DOHH2 (cell line): ENCODE data around the gene LIPC.

ENCODE experiments used
- H3F3A ChIP-seq: fragments of 200-600 bp; sonication (generic), shearing (Covaris generic); 2 replicates; pipeline ENCODE4 v1.6.0; 2016; ENCODE audit warnings: antibody characterized with exemption, mild to moderate bottlenecking; ENCODE audit not compliant: control insufficient read depth, insufficient read depth
- H3K27ac ChIP-seq: fragments of 200-600 bp; sonication (generic); 2 replicates; pipeline ENCODE4 v1.5.1; 2014; ENCODE audit warnings: low read depth, mild to moderate bottlenecking, low read length, moderate library complexity
- H3K27me3 ChIP-seq: fragments of 200-600 bp; sonication (generic); 2 replicates; pipeline ENCODE4 v1.6.1; 2014; ENCODE audit warnings: mild to moderate bottlenecking, low read length, mixed read lengths; ENCODE audit not compliant: control insufficient read depth
- H3K36me3 ChIP-seq: fragments of 200-600 bp; sonication (generic); 2 replicates; pipeline ENCODE4 v1.6.1; 2014; ENCODE audit warnings: mild to moderate bottlenecking, low read length, moderate library complexity, mixed read lengths; ENCODE audit not compliant: control insufficient read depth
- H3K4me1 ChIP-seq: fragments of 200-600 bp; sonication (generic); 2 replicates; pipeline ENCODE4 v1.6.1; 2014; ENCODE audit warnings: mild to moderate bottlenecking, low read length, mixed read lengths; ENCODE audit not compliant: control insufficient read depth
- H3K4me2 ChIP-seq: fragments of 200-600 bp; sonication (generic); 2 replicates; pipeline ENCODE4 v1.6.0; 2014; ENCODE audit warnings: mild to moderate bottlenecking, low read length, moderate library complexity
- H3K4me3 ChIP-seq: fragments of 200-600 bp; sonication (generic); 2 replicates; pipeline ENCODE4 v1.5.1; 2014; ENCODE audit warnings: mild to moderate bottlenecking, low read length, mixed read lengths
- H3K79me2 ChIP-seq: fragments of 200-600 bp; sonication (generic); 2 replicates; pipeline ENCODE4 v1.6.1; 2014; ENCODE audit warnings: mild to moderate bottlenecking, low read length, mixed read lengths; ENCODE audit not compliant: control insufficient read depth
- H3K9me2 ChIP-seq: fragments of 200-600 bp; sonication (generic); replicated peaks from 2 replicates; pipeline ENCODE4 v1.6.1; 2014; ENCODE audit warnings: mild to moderate bottlenecking, low read length, mixed read lengths; ENCODE audit not compliant: control insufficient read depth
- H3K9me3 ChIP-seq: fragments of 200-600 bp; sonication (generic); 2 replicates; pipeline ENCODE4 v1.6.1; 2014; ENCODE audit warnings: antibody characterized with exemption, low read length, mixed read lengths; ENCODE audit not compliant: control insufficient read depth, insufficient read depth
- H4K20me1 ChIP-seq: fragments of 200-600 bp; sonication (generic); 2 replicates; pipeline ENCODE4 v1.6.0; 2014; ENCODE audit warnings: low read depth, mild to moderate bottlenecking, antibody characterized with exemption, low read length, moderate library complexity; ENCODE audit not compliant: control insufficient read depth, insufficient read depth
- EZH2phosphoT487 ChIP-seq: fragments of 200-600 bp; sonication (generic); IDR thresholded peaks from 2 replicates; pipeline ENCODE4 v1.6.1; 2017; ENCODE audit warnings: borderline replicate concordance, mild to moderate bottlenecking, antibody characterized with exemption, low read length, moderate library complexity, mixed read lengths
- TF ChIP-seq, protein P1 (sequence below): fragments of 200-600 bp; sonication (generic); IDR thresholded peaks from one replicate; pipeline ENCODE4 v1.5.1; 2014; ENCODE audit warnings: antibody characterized with exemption, mild to moderate bottlenecking, low read depth, low read length; ENCODE audit not compliant: poor library complexity, severe bottlenecking

LIPC gene

DNA sequence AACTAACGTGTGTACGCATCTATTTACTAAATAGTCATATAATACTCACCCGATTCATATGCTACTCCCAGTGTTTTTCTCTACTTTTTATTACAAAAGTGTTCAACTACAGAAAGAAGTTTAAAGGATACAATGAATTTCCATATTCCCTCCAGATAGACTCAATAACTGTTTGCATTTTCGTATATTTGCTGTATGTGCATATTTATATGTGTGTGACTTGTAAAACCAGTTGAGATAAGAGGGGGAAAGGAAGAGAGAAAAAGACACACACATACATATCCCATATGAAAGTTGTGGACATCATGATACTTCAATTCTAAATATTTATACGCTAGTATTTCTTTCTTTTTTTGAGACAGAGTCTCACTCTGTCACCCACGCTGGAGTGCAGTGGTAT, 14.1 kb downstream of the LIPC start:
- Histone ChIP-seq H3K79me2 (no peaks in the 10 kb centered on the region), H3K9me3 (no peaks in the 10 kb centered on the region), H3K4me2 (no peak overlapping the region), H3F3A (no peaks in the 10 kb centered on the region), H3K4me1 (no peaks in the 10 kb centered on the region), H3K36me3 (no peaks in the 10 kb centered on the region), H3K27ac (no peak overlapping the region), H3K9me2 (no peaks in the 10 kb centered on the region), H3K4me3 (no peak overlapping the region), H3K27me3 (no peaks in the 10 kb centered on the region), H4K20me1 (no peaks in the 10 kb centered on the region)
- TF ChIP-seq, protein P1, sequence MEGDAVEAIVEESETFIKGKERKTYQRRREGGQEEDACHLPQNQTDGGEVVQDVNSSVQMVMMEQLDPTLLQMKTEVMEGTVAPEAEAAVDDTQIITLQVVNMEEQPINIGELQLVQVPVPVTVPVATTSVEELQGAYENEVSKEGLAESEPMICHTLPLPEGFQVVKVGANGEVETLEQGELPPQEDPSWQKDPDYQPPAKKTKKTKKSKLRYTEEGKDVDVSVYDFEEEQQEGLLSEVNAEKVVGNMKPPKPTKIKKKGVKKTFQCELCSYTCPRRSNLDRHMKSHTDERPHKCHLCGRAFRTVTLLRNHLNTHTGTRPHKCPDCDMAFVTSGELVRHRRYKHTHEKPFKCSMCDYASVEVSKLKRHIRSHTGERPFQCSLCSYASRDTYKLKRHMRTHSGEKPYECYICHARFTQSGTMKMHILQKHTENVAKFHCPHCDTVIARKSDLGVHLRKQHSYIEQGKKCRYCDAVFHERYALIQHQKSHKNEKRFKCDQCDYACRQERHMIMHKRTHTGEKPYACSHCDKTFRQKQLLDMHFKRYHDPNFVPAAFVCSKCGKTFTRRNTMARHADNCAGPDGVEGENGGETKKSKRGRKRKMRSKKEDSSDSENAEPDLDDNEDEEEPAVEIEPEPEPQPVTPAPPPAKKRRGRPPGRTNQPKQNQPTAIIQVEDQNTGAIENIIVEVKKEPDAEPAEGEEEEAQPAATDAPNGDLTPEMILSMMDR: no peak
- TF ChIP-seq EZH2phosphoT487: no peak

- TF ChIP-seq, protein P1: no peak
- no peak for TF ChIP-seq EZH2phosphoT487
- no peaks in the 10 kb centered on the region for H3K9me3 ChIP-seq
- H3K36me3 ChIP-seq: no peaks in the 10 kb centered on the region
- no peaks in the 10 kb centered on the region for H3K79me2 ChIP-seq
- H4K20me1 ChIP-seq: no peaks in the 10 kb centered on the region
- H3K4me2 ChIP-seq: no peak overlapping the region
- H3K9me2 ChIP-seq: no peaks in the 10 kb centered on the region
- H3K27ac ChIP-seq: no peak overlapping the region
- H3K4me3 ChIP-seq: no peak overlapping the region
- no peaks in the 10 kb centered on the region for H3K27me3 ChIP-seq
- H3F3A ChIP-seq: no peaks in the 10 kb centered on the region
- H3K4me1 ChIP-seq: no peaks in the 10 kb centered on the region
Measured at GRCh38 chr15:58446521-58446920, 14.7 kb downstream of the LIPC start.

- Histone ChIP-seq H3K79me2 (no peaks in the 10 kb centered on the region), H3K4me3 (no peak overlapping the region), H3K36me3 (no peaks in the 10 kb centered on the region), H3K4me1 (no peaks in the 10 kb centered on the region), H3K27me3 (no peaks in the 10 kb centered on the region), H3F3A (no peaks in the 10 kb centered on the region), H3K9me3 (no peaks in the 10 kb centered on the region), H3K9me2 (no peaks in the 10 kb centered on the region), H3K27ac (no peak overlapping the region), H4K20me1 (no peaks in the 10 kb centered on the region), H3K4me2 (no peak overlapping the region)
- no peak for TF ChIP-seq EZH2phosphoT487
- TF ChIP-seq, protein P1: no peak
Measured at GRCh38 chr15:58447271-58448010, 15.7 kb downstream of the LIPC start.
